Measurements from ENCODE around the gene CDHR3. TPM values are rescaled to one million over a fixed set of nuclear protein-coding genes. Genes with fewer than 3 reads are reported as not detected.

CDHR3 gene
- total RNA-seq, 1 donor from 2014 or later: 0.62 TPM

GRCh38 chr7:106070567-106071254 lies 107.6 kb downstream of the CDHR3 start:
- DNase-seq (ENCODE audit: low spot score): no peak
- intact Hi-C loops (cut with DNase I): no loop called here

- intact Hi-C loops (cut with DNase I): no loop called here
- no peak for DNase-seq (ENCODE audit: low spot score)
These were observed 108.4 kb downstream of the CDHR3 start for GRCh38 chr7:106071356-106071998.

GRCh38 chr7:106071999-106072714 lies 109.1 kb downstream of the CDHR3 start:
- intact Hi-C loops (cut with DNase I): no loop called here
- no peak for DNase-seq (ENCODE audit: low spot score)

GRCh38 chr7:106072715-106073091 lies 109.6 kb downstream of the CDHR3 start:
- intact Hi-C loops (cut with DNase I): no loop called here
- DNase-seq (ENCODE audit: low spot score): no peak

- intact Hi-C loops (cut with DNase I): no loop called here
These were observed 110.6 kb downstream of the CDHR3 start for GRCh38 chr7:106073701-106074100.

GRCh38 chr7:106074257-106074656 lies 111.2 kb downstream of the CDHR3 start:
- DNase-seq (ENCODE audit: low spot score): no peak
- intact Hi-C loops (cut with DNase I): no loop called here

More at GRCh38 chr7:106073701-106074100, 110.6 kb downstream of the CDHR3 start:
- DNase-seq (ENCODE audit: low spot score): no peak

GRCh38 chr7:106075937-106076336 lies 112.9 kb downstream of the CDHR3 start:
- intact Hi-C loops (cut with DNase I): no loop called here
- DNase-seq (ENCODE audit: low spot score): no peak

- intact Hi-C loops (cut with DNase I): no loop called here
- DNase-seq (ENCODE audit: low spot score): no peak
These were observed 113.5 kb downstream of the CDHR3 start for GRCh38 chr7:106076537-106076936.

GRCh38 chr7:106080300-106080987 lies 117.4 kb downstream of the CDHR3 start:
- intact Hi-C loops (cut with DNase I): no loop called here
- DNase-seq (ENCODE audit: low spot score): no peak

- intact Hi-C loops (cut with DNase I): no loop called here
These were observed 119.2 kb downstream of the CDHR3 start for GRCh38 chr7:106082087-106082854.

More at GRCh38 chr7:106082087-106082854, 119.2 kb downstream of the CDHR3 start:
- no peak for DNase-seq (ENCODE audit: low spot score)

Other genes starting within 250 kb of the CDHR3 start
- gene ATXN7L1, start 86.7 kb upstream of the CDHR3 start, total RNA-seq: 5.5 TPM
- gene SYPL1, start 149.0 kb downstream of the CDHR3 start, total RNA-seq: 58.3 TPM